Measurements from ENCODE around the gene MARCHF2.

DNA sequence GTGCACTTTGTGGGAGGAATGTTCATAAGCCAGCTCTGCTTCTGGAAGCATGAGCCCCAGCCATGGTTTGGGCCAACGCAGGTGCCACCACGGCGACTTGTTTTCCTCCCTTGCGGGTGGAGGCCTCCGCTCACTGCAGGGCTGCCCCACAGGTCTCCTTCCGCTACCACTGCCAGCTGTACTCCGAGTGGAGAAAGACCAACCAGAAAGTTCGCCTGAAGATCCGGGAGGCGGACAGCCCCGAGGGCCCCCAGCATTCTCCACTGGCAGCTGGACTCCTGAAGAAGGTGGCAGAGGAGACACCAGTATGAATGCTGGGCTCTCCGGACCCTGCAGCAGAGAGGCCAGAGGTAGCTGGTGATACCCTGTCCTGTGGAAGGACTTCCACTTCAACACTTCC is 25.1 kb downstream of the MARCHF2 start:
- TF ChIP-seq, protein P1, sequence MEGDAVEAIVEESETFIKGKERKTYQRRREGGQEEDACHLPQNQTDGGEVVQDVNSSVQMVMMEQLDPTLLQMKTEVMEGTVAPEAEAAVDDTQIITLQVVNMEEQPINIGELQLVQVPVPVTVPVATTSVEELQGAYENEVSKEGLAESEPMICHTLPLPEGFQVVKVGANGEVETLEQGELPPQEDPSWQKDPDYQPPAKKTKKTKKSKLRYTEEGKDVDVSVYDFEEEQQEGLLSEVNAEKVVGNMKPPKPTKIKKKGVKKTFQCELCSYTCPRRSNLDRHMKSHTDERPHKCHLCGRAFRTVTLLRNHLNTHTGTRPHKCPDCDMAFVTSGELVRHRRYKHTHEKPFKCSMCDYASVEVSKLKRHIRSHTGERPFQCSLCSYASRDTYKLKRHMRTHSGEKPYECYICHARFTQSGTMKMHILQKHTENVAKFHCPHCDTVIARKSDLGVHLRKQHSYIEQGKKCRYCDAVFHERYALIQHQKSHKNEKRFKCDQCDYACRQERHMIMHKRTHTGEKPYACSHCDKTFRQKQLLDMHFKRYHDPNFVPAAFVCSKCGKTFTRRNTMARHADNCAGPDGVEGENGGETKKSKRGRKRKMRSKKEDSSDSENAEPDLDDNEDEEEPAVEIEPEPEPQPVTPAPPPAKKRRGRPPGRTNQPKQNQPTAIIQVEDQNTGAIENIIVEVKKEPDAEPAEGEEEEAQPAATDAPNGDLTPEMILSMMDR (IDR thresholded peaks at IDR 0.05), result no peak
- TF ChIP-seq POLR2A (IDR thresholded peaks at IDR 0.05), result no peak

Measured in vagina (tissue), 2 donors.